Ovary (tissue), 9 donors: ENCODE data around the gene RHPN2. TPM values are rescaled to one million over a fixed set of nuclear protein-coding genes. Genes with fewer than 3 reads are reported as not detected.

Source experiments
- DNase-seq, 5 donors: peaks; one replicate each; pipeline ENCODE4 v3.0.0-alpha.2; 2019 to 2020
- H3K27ac ChIP-seq, 2 donors: fragments of 200-600 bp; one replicate each; pipeline versions ENCODE4 v1.5.1 to v1.8.0; 2019 to 2022
- H3K27me3 ChIP-seq: fragments of 200-600 bp; one replicate; pipeline ENCODE4 v1.8.0; 2022
- H3K36me3 ChIP-seq: fragments of 200-600 bp; sonication (generic); one replicate; pipeline ENCODE4 v1.5.1; 2019
- H3K4me1 ChIP-seq: one replicate; pipeline ENCODE4 v1.8.1; 2013; ENCODE audit warnings: mild to moderate bottlenecking, moderate library complexity; ENCODE audit not compliant: insufficient read depth
- H3K4me3 ChIP-seq: fragments of 200-600 bp; sonication (generic); one replicate; pipeline ENCODE4 v1.5.1; 2017
- H3K9me3 ChIP-seq, 2 donors: fragments of 200-600 bp in 1 of 2; sonication (generic) in 1 of 2; one replicate each; pipeline versions ENCODE4 v1.5.1 to v1.8.1; 2013 to 2019; ENCODE audit warnings: mild to moderate bottlenecking in 1 of 2, moderate library complexity in 1 of 2
- EP300 ChIP-seq: sonication (generic); formaldehyde crosslinking; IDR thresholded peaks from one replicate; pipeline ENCODE4 v1.6.1; 2017; ENCODE audit warnings: antibody characterized with exemption
- POLR2A ChIP-seq: fragments of 450-650 bp; IDR thresholded peaks from one replicate; pipeline ENCODE4 v1.6.1; 2017; ENCODE audit warnings: antibody characterized with exemption, mild to moderate bottlenecking, moderate library complexity
- WGBS, 3 donors: extraction: QIAGEN DNeasy Blood & Tissue Kit in 1 of 3; methylation state at CpG; one replicate each; pipeline versions ENCODE4 v1.1.5 to v1.1.7; 2013 to 2017; 5-methylcytosine and 5-hydroxymethylcytosine counted together
- intact Hi-C, 4 donors: fragments of 100-400 bp; cut with DNase I; formaldehyde crosslinking; loops; one replicate each; pipeline versions ENCODE4 v1.11.0 to v1.15.1; 2022 to 2023
- polyA plus RNA-seq, 2 donors: library from polyadenylated mRNA; stranded (reverse); fragments of 200-250 nt in 1 of 2; fragments of 350-450 nt in 1 of 2; fragmentation: Illumina TruSeq in 1 of 2; extraction: RNeasy Lipid Tissue Mini Kit (QIAGEN cat#74804) in 1 of 2; gene quantifications; one replicate each; pipeline ENCODE4 v1.2.3, GENCODE V29; 2013 to 2014
- total RNA-seq, 7 donors: library from RNA; depleted of rRNA in 2 of 7; stranded (reverse); fragments of >200 nt in 2 of 7; fragmentation: NEBNext Ultra II Directional in 3 of 7; extraction: Animal tissue kit (Norgen Biotek cat#: 25700) in 3 of 7; gene quantifications; one replicate each; pipeline versions ENCODE4 v1.1.0 to v1.2.4, GENCODE V29; 2016 to 2023
- TF ChIP-seq, protein P1 (sequence below), 3 donors: fragments of 450-650 bp in 2 of 3; fragments of 200-600 bp in 1 of 3; IDR thresholded peaks; one replicate each; pipeline versions ENCODE4 v1.5.1 to v1.8.0; 2016 to 2022; ENCODE audit warnings: antibody characterized with exemption in 3 of 3, mild to moderate bottlenecking in 1 of 3
- donor health status: DM: no; HTN: no; CAD: no; lungs with moderate emphysema.
- donor health status: DM: no; HTN: no; CAD: no.
- donor health status: Bipolar disorder and iron deficiency.
- donor health status: DM: yes; HTN: yes; CAD: no.
- donor health status: DM: no; HTN: no; CAD: no.
- donor health status: DM: yes; HTN: yes; CAD: no.

Gene RHPN2
- total and polyA plus RNA-seq, 9 donors = 1.3 to 47.9 (median 3.8) TPM

DNA sequence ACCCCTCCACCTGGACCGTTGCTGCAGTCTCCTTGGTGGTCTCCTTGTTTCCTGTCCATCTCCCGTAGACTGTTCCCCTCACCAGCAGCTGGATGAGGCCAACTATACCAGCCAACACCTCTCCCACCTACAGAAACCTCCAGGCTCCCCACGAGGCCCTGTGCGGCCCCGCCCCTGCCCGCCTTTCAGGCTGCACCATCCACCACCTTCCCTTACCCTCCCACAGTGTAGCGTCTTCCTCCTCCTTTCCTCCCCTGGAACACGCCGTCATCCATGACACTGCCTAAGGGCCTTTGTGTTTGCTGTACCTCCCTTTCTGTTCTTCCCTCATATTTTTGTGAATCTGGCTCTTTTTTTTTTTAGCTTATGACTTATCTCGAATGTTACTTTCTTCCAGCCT is 43.5 kb upstream of the RHPN2 start:
- WGBS, 3 donors = 80 to 85% (median 84%) methylated on average over 10 of the region's 10 CpGs
- H3K27me3 ChIP-seq = no peaks in the 10 kb centered on the region
- intact Hi-C loops = no loop called here

DNA sequence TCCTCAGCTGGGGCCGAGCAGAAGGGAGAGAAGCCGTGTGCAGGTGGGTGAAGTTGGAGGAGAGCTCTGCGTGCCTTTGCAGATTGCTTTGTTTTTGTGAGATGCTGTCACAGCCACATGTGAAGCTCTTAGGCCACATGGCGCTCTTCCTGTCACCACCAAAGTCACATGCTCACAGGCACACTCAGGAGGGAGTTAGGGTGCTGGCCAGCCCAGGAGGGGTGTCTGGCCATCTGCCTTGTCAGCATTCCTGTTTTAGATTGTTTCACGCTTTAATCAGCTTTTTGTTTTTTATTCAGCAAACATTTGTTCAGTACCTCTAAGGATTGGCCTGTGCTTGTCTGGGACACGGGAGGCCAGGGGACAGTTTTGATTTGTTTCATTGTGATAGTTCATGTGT is 38.2 kb upstream of the RHPN2 start:
- Histone ChIP-seq H3K27me3 (no peaks in the 10 kb centered on the region), H3K4me1 (no peaks in the 10 kb centered on the region), H3K9me3 (no peaks in the 10 kb centered on the region), H3K4me3 (no peak overlapping the region), H3K36me3 (no peaks in the 10 kb centered on the region), H3K27ac (no peak overlapping the region)
- TF ChIP-seq EP300 = no peak
- no peak for TF ChIP-seq POLR2A
- TF ChIP-seq, protein P1, sequence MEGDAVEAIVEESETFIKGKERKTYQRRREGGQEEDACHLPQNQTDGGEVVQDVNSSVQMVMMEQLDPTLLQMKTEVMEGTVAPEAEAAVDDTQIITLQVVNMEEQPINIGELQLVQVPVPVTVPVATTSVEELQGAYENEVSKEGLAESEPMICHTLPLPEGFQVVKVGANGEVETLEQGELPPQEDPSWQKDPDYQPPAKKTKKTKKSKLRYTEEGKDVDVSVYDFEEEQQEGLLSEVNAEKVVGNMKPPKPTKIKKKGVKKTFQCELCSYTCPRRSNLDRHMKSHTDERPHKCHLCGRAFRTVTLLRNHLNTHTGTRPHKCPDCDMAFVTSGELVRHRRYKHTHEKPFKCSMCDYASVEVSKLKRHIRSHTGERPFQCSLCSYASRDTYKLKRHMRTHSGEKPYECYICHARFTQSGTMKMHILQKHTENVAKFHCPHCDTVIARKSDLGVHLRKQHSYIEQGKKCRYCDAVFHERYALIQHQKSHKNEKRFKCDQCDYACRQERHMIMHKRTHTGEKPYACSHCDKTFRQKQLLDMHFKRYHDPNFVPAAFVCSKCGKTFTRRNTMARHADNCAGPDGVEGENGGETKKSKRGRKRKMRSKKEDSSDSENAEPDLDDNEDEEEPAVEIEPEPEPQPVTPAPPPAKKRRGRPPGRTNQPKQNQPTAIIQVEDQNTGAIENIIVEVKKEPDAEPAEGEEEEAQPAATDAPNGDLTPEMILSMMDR (IDR thresholded peaks at IDR 0.05) = no peak
- intact Hi-C loops = no loop called here
- 77 to 88% (median 83%) methylated on average over 6 of the region's 6 CpGs for WGBS, 3 donors
- no peak for DNase-seq

More for the DNA sequence above, 43.5 kb upstream of the RHPN2 start:
- TF ChIP-seq EP300 = no peak
- TF ChIP-seq, protein P1 (IDR thresholded peaks at IDR 0.05) = no peak
- no peak for TF ChIP-seq POLR2A
- no peaks in the 10 kb centered on the region for H3K36me3 ChIP-seq
- DNase-seq = no peak
- peaks cover 7% of the 10 kb centered on the region for H3K4me1 ChIP-seq
- no peak overlapping the region for H3K27ac ChIP-seq
- no peaks in the 10 kb centered on the region for H3K9me3 ChIP-seq
- no peak overlapping the region for H3K4me3 ChIP-seq

DNA sequence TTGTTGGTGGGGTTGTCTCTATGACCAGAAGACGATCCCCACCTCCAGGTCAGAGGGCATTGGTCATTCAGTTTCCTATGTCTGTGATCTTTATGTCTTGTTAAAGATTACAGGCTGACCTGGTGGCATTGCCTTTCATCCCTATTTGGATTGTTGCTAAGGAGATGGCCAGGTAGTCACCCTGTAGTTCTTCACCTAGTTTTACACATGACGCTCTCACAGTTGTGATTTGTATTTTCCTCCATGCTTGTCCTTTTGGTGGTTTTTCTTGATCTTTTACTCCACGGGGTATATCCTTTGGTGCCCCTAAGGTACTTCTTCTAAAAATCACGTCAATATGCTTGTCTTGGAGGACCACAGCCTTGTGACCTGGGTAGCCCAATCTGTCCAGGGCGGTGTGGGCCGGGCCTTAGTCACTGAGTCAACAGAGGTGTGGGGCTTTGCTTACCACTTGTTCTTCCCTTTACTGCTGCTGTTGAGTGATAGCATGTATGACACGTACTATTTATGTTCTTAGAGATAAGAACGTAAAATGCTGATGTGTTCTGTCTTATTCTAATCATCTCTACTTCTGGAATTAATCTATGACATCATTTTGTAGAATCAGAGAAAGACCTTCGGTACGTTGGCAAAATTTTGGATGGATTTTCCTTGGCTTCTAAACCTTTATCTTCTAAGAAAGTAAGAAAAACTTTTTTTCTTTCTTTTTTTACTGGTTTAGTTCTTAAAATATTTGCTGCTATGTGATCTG is 36.4 kb upstream of the RHPN2 start:
- H3K9me3 ChIP-seq = no peaks in the 10 kb centered on the region
- no peaks in the 10 kb centered on the region for H3K36me3 ChIP-seq
- DNase-seq = no peak
- no peak overlapping the region for H3K4me3 ChIP-seq
- H3K27ac ChIP-seq = no peak overlapping the region
- H3K27me3 ChIP-seq = no peaks in the 10 kb centered on the region
- TF ChIP-seq POLR2A (no peak), EP300 (no peak)
- TF ChIP-seq, protein P1 (IDR thresholded peaks at IDR 0.05) = no peak
- 81 to 89% (median 84%) methylated on average over 10 of the region's 10 CpGs for WGBS, 3 donors
- H3K4me1 ChIP-seq = no peaks in the 10 kb centered on the region
- intact Hi-C loops = no loop called here

DNA sequence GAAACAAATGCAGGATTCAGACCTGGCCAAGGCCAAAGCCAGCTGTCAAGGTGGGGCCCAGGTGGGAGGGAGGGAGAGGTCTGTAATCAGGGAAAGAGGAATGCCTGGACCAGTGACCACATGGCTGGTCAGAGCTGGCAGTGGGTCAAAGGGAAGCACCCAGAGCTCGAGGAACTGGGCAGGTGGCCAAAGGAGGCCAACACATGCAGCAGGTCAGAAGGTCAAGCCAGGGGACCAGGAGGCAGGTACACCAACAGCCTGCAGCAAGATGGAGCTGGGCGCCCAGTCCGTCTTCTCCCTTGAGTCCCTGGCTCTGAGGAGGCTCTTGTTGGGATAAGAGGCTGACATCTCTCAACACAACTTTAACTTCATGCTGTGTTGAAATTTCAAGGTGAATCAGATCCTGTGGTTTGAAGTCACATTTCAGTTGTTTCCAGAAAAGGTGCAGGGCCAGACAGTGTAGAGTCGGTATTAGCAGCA is 33.4 kb upstream of the RHPN2 start:
- H3K9me3 ChIP-seq = no peaks in the 10 kb centered on the region
- intact Hi-C loops = no loop called here

More for the DNA sequence above, 33.4 kb upstream of the RHPN2 start:
- DNase-seq = peak in 3 of 5 donors; percentile 22 to 47 (median 33)
- Histone ChIP-seq H3K27me3 (no peaks in the 10 kb centered on the region), H3K36me3 (no peaks in the 10 kb centered on the region), H3K4me3 (no peak overlapping the region), H3K27ac (no peak overlapping the region), H3K4me1 (no peaks in the 10 kb centered on the region)
- 71 to 72% (median 72%) methylated on average over 4 of the region's 4 CpGs for WGBS, 3 donors
- TF ChIP-seq, protein P1 (IDR thresholded peaks at IDR 0.05) = no peak
- TF ChIP-seq EP300 (no peak), POLR2A (no peak)
